IPS DF 6.9 (cell line): ENCODE results near the gene C9orf40.

Source experiments
- DNase-seq: peaks from one replicate; pipeline ENCODE4 v3.0.0-alpha.2; 2013; ENCODE audit warnings: low read depth, low spot score
- H3K27ac ChIP-seq: one replicate; pipeline ENCODE4 v1.5.1; 2013; ENCODE audit warnings: low read length, control low read depth
- H3K27me3 ChIP-seq: 2 replicates; pipeline ENCODE4 v1.6.1; 2013; ENCODE audit warnings: mild to moderate bottlenecking, low read length; ENCODE audit not compliant: control insufficient read depth, insufficient read depth
- H3K36me3 ChIP-seq: 2 replicates; pipeline ENCODE4 v1.6.1; 2013; ENCODE audit warnings: low read length; ENCODE audit not compliant: control insufficient read depth, insufficient read depth
- H3K4me1 ChIP-seq: 2 replicates; pipeline ENCODE4 v1.6.1; 2013; ENCODE audit warnings: low read length; ENCODE audit not compliant: control insufficient read depth, insufficient read depth
- H3K4me3 ChIP-seq: 2 replicates; pipeline ENCODE4 v1.5.1; 2013; ENCODE audit warnings: mild to moderate bottlenecking, low read length
- H3K9me3 ChIP-seq: 2 replicates; pipeline ENCODE4 v1.6.1; 2013; ENCODE audit warnings: low read length, inconsistent platforms; ENCODE audit not compliant: control insufficient read depth, insufficient read depth
- WGBS: extraction: QIAGEN DNeasy Blood & Tissue Kit; methylation state at CpG from one replicate; pipeline ENCODE4 v1.1.7; 2013; ENCODE audit warnings: mixed read lengths, missing lambda C conversion rate; ENCODE audit not compliant: insufficient read length, insufficient coverage; 5-methylcytosine and 5-hydroxymethylcytosine counted together

The C9orf40 gene, protein sequence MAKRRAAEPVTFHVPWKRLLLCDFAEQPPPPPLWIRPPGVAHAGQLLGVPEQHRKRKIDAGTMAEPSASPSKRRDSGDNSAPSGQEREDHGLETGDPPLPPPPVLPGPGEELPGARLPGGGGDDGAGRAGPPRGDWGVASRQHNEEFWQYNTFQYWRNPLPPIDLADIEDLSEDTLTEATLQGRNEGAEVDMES

GRCh38 chr9:74952201-74953151 is at the start of gene C9orf40:
Gene C9orf40, minus strand, starts transcription at chr9:74952912. Its CDS starts 301 bp downstream, at chr9:74952611.
- Histone ChIP-seq H3K4me1 (no peaks in the 10 kb centered on the region), H3K4me3 (peak within 1 kb of the TSS; percentile 51), H3K9me3 (no peaks in the 10 kb centered on the region), H3K27me3 (no peaks in the 10 kb centered on the region), H3K27ac (no peak within 1 kb of the TSS), H3K36me3 (no peaks in the 10 kb centered on the region)
- peak; percentile 47 for DNase-seq
- WGBS, result no CpG with 5 or more reads among the region's 125 CpGs

GRCh38 chr9:75001719-75002421 is 49.2 kb upstream of the C9orf40 start:
- Histone ChIP-seq H3K27ac (no peak overlapping the region), H3K9me3 (no peaks in the 10 kb centered on the region), H3K4me1 (no peaks in the 10 kb centered on the region), H3K27me3 (no peaks in the 10 kb centered on the region), H3K4me3 (no peak overlapping the region), H3K36me3 (no peaks in the 10 kb centered on the region)
- no CpG with 5 or more reads among the region's 4 CpGs for WGBS
- peak; percentile 37 for DNase-seq

GRCh38 chr9:75000835-75001234 is 48.1 kb upstream of the C9orf40 start:
- no peak overlapping the region for H3K27ac ChIP-seq
- no CpG with 5 or more reads among the region's 2 CpGs for WGBS
- no peaks in the 10 kb centered on the region for H3K36me3 ChIP-seq
- H3K4me3 ChIP-seq, result no peak overlapping the region
- no peaks in the 10 kb centered on the region for H3K27me3 ChIP-seq
- H3K9me3 ChIP-seq, result no peaks in the 10 kb centered on the region
- DNase-seq, result no peak
- no peaks in the 10 kb centered on the region for H3K4me1 ChIP-seq

- DNase-seq, result no peak
- Histone ChIP-seq H3K36me3 (no peaks in the 10 kb centered on the region; the same call in 1 of the 2 replicates), H3K27ac (no peak overlapping the region), H3K9me3 (no peaks in the 10 kb centered on the region), H3K4me1 (no peaks in the 10 kb centered on the region), H3K4me3 (no peak overlapping the region), H3K27me3 (no peaks in the 10 kb centered on the region)
Measured at GRCh38 chr9:74985041-74985440, 32.3 kb upstream of the C9orf40 start.

DNA sequence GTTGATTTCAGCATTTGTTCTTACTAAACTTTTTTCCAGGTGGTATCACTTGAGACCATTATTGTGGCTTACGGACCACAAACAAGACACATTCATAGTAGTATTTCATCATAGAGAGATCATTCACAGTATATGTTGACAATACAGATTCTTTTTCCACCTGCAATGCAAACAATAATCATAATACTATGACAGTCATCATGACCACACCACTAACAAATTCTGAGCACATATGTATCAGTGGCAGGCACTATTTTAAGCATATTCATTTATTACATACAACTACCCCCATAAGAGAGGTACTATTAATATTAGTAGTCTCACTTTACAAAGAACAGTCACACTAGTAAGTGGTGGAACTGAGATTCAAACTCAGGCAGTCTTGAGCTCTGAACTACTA is 31.0 kb upstream of the C9orf40 start:
- Histone ChIP-seq H3K4me3 (no peak overlapping the region), H3K9me3 (no peaks in the 10 kb centered on the region; the same call in 1 of the 2 replicates), H3K36me3 (no peaks in the 10 kb centered on the region; the same call in 1 of the 2 replicates), H3K27me3 (no peaks in the 10 kb centered on the region), H3K27ac (no peak overlapping the region), H3K4me1 (no peaks in the 10 kb centered on the region)
- no peak for DNase-seq
- no CpG with 5 or more reads among the region's 1 CpG for WGBS

DNA sequence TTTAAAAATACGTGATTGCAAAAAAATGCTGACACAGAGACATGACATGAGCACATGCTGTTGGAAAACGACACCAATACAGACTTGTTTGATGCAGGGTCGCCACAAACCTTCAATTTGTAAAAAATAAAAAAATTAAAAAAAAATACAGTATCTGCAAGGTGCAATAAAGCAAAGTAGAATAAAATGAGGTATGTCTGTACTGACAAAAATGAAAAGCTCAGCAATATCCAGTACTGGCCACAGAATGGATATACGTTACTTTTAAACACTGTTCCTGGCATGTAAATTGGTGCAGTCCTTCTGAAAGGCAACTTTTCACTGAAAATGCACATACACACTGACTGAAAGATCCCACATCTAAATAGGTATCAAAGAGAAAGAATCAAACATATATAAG is 27.1 kb upstream of the C9orf40 start:
- H3K4me3 ChIP-seq, result no peak overlapping the region
- DNase-seq, result no peak
- H3K9me3 ChIP-seq, result no peaks in the 10 kb centered on the region; the same call in 1 of the 2 replicates
- H3K36me3 ChIP-seq, result no peaks in the 10 kb centered on the region; the same call in 1 of the 2 replicates
- WGBS, result no CpG with 5 or more reads among the region's 4 CpGs
- no peaks in the 10 kb centered on the region for H3K4me1 ChIP-seq
- H3K27ac ChIP-seq, result no peak overlapping the region
- H3K27me3 ChIP-seq, result no peaks in the 10 kb centered on the region

- no peak for DNase-seq
- Histone ChIP-seq H3K4me3 (no peak overlapping the region), H3K27ac (no peak overlapping the region), H3K36me3 (no peaks in the 10 kb centered on the region), H3K4me1 (no peaks in the 10 kb centered on the region), H3K27me3 (no peaks in the 10 kb centered on the region), H3K9me3 (no peaks in the 10 kb centered on the region; the same call in 1 of the 2 replicates)
- no CpG with 5 or more reads among the region's 4 CpGs for WGBS
Measured at GRCh38 chr9:74977287-74977686, 24.6 kb upstream of the C9orf40 start.

GRCh38 chr9:74975538-74975937 is 22.8 kb upstream of the C9orf40 start:
- Histone ChIP-seq H3K36me3 (no peaks in the 10 kb centered on the region), H3K27me3 (no peaks in the 10 kb centered on the region), H3K27ac (no peak overlapping the region), H3K9me3 (no peaks in the 10 kb centered on the region; the same call in 1 of the 2 replicates), H3K4me3 (no peak overlapping the region), H3K4me1 (no peaks in the 10 kb centered on the region)
- WGBS, result no CpG with 5 or more reads among the region's 5 CpGs
- no peak for DNase-seq

- Histone ChIP-seq H3K27ac (no peak overlapping the region), H3K4me1 (no peaks in the 10 kb centered on the region), H3K9me3 (no peaks in the 10 kb centered on the region; the same call in 1 of the 2 replicates), H3K4me3 (no peak overlapping the region), H3K36me3 (no peaks in the 10 kb centered on the region), H3K27me3 (no peaks in the 10 kb centered on the region)
- no peak for DNase-seq
- no CpG with 5 or more reads among the region's 1 CpG for WGBS
Measured at GRCh38 chr9:74974558-74974957, 21.8 kb upstream of the C9orf40 start.

- H3K27ac ChIP-seq, result no peak overlapping the region
- no peak overlapping the region for H3K4me3 ChIP-seq
- H3K9me3 ChIP-seq, result no peaks in the 10 kb centered on the region; the same call in 1 of the 2 replicates
- H3K36me3 ChIP-seq, result no peaks in the 10 kb centered on the region
- H3K27me3 ChIP-seq, result no peaks in the 10 kb centered on the region
- no peak for DNase-seq
- no peaks in the 10 kb centered on the region for H3K4me1 ChIP-seq
Measured at GRCh38 chr9:74973714-74974113, 21.0 kb upstream of the C9orf40 start.
